Stimulated activated CD8-positive, alpha-beta memory T cell treated with anti-CD3 and anti-CD28 coated beads, Interleukin-15, amount 100 ng/mL, for 24 hours (primary cell): Measurements from ENCODE around the gene SHROOM3.

ENCODE experiments used
- DNase-seq: peaks from one replicate; pipeline ENCODE4 v3.0.0-alpha.2; 2020; ENCODE audit warnings: low read depth

SHROOM3 gene

GRCh38 chr4:76540486-76540885 is 105.5 kb downstream of the SHROOM3 start:
- DNase-seq, result no peak

- DNase-seq, result no peak
Measured at GRCh38 chr4:76543378-76543777, 108.3 kb downstream of the SHROOM3 start.

- DNase-seq, result no peak
Measured at GRCh38 chr4:76544725-76545124, 109.7 kb downstream of the SHROOM3 start.

GRCh38 chr4:76545226-76545884 is 110.3 kb downstream of the SHROOM3 start:
- DNase-seq, result no peak

DNA sequence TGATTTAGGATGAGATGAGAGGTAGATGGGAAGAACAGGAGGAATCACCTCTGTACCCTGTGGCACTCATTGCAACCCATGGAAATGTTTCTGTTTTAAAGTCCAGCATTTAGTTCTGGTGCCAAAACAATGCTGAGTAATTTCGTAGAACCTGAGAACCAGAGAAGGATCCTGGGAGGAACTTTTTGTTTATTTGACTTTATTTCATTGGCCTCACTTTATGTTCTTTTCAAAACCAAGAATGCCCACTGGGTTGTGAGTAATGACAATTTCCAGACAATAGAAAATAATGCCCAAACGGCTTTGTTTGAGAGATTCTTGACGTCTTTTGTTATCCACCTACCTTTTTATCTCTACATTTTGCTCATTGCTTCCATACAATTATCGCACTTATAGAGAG is 111.3 kb downstream of the SHROOM3 start:
- no peak for DNase-seq

DNA sequence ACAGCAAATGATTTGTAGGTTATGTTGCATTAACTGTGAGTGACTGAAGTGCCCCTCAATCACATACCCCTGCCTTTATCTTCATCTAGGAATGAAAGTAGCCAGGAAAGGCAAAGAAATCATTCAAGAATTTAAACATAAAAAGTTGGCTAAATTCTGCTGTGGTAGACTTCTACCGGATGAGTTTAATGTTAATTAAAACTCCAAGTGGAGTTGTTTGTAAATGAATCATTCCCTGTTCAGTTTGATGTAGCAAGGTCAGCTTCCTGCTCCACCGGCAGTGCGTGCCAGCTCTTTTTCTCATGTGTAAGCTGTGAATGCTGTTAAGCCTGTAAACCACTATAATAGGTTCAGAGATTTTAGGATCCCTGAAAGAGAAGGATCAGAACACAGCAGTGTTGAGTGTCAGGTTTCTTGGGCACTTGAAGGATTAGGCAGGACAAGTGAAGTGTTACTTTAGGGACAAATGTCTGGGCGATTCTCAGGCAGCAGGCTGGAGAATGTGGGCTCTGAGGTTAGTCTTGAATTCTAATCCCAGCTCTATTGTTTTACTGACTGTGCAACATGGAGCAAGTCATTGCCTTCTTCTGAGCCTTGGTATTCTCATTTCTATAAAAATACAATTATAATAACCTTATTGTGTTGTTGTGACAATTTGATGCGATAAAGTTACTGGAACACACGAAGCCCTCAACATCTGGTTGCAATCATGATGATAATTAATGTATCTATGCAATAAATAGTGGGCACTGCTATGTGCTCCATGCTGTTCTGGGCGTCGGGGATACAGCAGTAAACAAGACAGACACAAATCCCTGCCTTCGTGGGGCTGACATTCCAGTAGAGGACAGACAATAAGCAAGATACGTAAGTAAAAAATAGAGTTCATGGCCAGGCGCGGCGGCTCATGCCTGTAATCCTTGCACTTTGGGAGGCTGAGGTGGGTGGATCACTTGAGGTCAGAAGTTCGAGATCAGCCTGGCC is 112.0 kb downstream of the SHROOM3 start:
- DNase-seq, result no peak

DNA sequence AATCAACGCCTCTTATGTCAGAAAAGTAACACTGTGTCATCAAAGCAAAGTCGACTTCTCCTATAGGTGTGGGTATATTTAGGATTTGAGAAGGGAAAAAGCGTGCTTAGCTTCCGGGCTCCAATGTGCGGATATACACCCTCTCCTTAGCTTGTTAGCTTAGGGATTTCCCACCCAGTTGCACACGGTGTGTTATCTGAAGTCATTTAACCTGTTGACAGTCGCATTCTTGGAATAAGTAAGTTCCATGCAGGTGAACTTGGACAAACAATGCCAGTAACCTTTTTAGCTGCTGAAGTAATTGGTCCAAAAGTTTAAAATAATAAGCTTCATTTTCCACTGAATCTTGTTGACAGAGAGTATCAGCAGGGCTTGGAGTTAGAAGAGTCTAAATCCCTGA is 113.7 kb downstream of the SHROOM3 start:
- no peak for DNase-seq

DNA sequence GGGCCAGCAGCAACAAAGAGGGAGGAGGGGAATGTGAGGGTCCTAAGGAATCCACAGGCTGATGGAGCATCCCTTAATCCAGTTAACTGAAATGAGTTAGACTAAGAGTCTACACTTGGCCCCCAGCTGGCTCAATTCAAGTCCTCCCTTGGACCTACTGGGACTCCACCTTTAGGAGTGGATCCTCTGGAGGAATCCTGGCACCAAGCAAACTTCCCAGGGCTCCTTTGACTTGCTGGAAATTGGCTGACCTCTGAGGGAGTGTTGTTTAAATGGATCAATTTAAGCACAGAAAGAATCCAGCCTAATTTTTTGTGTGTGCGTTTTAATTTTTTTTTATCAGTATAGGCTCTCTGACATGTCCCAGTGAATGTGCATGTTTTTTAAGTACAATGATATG is 114.7 kb downstream of the SHROOM3 start:
- DNase-seq, result no peak

- DNase-seq, result no peak
Measured at GRCh38 chr4:76550966-76551780, 116.1 kb downstream of the SHROOM3 start.

DNA sequence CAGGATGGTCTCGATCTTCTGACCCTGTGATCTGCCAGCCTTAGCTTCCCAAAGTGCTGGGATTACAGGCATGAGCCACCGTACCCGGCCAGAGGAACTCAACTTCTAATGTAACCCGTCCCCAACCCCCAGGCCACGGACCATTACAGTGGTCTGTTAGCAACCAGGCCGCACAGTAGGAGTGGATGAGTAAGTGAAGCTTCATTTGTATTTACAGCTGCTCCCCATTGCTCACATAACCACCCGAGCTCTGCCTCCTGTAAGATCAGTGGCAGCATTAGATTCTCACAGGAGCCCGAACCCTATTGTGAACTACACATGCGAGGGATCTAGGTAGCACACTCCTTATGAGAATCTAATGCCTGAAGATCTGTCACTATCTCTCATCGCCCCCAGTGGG is 119.6 kb downstream of the SHROOM3 start:
- DNase-seq, result no peak

- DNase-seq, result no peak
Measured at GRCh38 chr4:76556452-76556851, 121.4 kb downstream of the SHROOM3 start.

DNA sequence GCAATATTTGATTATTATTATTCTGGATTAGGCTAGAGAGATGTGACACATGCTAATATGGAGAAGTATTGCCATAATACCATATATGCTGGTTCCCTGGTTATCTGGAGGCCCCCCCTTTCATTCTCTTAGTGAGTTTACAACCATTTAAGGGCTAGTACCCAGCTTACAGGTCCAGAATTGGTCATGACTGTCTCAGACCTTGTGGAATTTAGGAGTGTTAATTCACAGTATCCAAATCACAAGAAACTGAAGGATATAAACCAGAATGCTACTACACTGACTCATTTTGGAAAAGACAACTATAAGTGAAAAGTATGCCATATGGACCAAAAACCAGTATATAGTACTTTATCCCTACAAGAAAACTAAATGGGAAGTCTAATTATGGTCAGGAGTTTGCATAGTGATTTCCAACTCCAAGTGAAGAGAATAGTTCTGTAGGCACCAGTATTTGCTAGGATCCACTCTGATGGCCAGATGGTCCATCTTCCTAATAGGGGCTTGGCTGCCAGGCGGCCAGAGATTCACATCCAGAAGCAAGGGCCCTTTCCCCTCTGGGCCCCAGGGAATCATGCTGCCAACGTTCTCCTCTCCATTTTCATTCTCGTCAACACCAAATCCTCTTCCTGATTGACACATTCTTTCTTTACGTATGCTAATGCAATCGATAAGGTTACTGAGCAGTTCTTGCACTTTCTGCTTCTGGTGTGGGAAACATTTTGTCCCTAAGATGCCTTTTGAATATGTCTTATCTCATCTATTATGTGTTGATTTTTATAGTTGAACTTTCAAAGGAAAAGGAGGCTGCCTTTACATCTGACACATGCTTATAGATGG is 123.6 kb downstream of the SHROOM3 start:
- DNase-seq, result no peak

DNA sequence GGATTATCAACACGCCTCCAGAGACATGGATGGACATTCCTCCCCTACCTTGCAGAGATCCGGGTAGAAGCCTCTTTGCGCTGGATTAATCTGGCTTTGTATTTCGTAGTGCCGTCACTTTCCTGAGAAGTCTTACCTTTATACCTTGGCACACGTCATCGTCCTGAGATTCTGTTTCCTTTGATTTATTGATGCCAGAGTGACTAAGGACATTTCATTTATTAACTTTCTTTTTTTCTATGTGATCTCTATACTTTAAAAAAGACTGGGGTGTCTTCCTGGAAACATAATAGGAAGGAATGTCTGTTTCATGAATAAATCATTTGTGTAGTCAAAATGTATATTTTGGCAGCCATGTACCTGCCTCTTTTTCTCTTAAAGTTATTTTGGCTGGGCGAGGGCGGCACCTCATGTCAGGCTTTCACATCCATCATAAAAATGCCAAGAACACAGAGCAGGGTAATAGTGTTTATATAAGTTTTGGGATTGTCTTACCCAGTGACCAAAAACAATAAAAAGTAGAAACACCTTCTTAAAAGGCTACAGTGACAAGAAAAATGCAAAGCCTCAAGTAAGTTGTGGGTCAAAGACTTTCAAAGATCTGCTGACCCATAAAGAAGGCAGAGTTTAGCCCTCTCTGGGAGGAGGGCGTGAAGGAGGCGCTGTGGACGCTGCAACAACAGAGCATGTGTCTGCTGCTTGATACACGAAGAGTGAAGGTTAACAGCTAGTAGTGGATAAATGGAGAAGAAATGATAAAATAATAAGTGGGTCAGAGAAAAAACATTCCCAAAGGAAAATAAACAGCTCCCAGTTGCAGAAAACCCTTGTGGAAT is 124.4 kb downstream of the SHROOM3 start:
- DNase-seq, result no peak

DNA sequence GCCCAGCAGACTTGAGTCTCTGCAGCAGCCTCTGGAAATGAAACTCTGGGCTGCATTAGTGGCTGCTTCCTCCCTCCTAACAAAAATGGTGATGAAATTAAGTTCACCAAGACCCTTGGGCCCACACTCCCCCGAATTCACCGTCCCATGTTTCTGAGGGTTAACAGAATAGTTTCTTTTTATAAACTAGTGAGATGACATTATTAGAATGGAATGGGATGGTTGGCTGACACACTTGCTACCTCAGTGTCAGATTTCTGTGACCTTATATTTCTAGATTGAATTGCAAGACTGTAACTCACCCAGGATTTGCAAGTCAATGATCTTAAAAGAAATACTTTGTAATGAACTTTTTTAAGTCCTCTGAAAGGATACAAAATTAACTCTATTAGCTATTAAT is 127.1 kb downstream of the SHROOM3 start:
- DNase-seq, result no peak

- DNase-seq, result no peak
Measured at GRCh38 chr4:76562836-76563453, 127.9 kb downstream of the SHROOM3 start.

DNA sequence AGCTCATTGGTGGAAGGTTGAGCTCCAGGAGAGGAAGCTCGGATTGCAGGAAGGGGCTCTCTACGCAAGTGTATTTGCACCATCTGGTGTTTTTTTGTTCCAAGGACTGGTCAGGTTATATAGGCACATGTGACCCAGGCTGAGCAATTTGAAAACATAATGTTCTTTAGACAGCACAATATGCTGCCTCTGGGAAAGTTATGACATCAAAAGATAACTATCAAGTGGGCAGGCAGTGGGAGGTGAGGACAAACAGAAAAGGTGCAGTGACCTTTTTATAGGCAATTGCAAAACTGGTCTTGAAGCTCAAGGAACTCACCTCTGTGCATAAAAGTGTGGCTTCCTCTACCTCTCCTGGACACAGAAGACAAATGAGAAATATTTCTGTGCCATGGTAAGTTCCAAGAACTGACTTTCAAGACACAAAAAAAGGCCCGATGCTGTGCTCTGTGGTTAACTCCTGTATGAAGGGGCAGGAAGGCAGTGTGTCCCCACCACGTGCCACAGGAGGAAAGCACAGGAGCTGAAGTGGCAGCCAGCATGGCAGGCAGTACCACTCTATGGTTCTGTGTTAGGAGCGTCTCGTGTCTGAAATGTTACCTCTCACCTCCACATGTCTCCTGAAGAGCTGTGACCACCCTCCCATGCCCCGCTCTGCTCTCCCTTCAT is 128.6 kb downstream of the SHROOM3 start:
- no peak for DNase-seq

DNA sequence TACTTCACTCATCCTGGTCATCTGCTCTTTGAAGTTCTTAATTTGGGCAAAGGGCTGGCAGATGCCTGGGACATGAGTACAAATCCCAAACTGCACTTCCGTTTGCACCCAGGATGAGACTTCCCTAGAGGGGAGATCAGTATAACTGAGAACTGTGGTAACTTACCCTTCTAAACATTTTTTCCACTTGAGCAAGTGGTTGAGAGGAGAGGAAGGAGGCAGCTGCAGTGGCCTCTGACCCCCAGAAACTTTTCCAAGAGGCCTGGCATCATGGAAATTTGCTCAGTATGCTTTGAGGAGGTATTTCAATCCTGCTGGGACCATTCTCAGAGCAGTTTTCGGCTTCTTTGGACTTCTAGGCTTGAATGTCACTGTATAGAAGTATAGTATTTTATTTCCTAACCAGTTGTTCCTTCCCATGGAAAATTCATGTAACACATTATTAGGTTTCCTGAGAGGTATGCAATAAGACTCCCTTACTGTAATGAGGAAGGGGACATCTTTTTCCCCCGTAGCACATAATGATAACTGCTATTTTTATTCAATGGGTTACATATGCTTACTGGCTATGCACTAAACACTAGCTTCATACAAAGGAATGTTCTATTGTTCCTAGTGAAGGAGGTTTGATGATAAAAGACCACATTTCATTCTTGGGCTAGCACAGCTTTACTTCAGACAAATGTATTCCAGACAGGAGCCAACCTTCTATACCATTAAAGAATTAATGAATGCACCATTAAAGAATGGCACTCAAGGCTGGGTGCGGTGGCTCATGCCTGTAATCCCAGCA is 129.3 kb downstream of the SHROOM3 start:
- no peak for DNase-seq

DNA sequence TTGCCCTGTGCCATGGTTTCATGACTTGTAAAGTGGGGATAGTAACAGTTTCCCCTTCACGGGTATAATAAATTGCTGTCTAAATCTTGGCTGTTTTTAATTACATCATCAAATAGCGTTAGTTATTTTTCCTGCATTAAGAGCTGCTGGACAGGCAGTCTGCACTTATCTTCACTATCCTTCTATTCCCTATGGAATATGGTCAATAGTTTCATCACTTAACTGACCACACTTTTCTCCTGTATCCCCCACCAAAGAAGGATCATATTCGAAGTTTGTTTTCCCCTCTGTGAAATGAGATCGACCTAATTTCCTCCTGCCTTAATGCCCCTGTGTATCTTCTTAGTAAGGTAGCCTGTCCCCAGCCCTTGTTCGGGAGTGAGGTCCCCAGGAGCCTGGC is 133.2 kb downstream of the SHROOM3 start:
- DNase-seq, result no peak

DNA sequence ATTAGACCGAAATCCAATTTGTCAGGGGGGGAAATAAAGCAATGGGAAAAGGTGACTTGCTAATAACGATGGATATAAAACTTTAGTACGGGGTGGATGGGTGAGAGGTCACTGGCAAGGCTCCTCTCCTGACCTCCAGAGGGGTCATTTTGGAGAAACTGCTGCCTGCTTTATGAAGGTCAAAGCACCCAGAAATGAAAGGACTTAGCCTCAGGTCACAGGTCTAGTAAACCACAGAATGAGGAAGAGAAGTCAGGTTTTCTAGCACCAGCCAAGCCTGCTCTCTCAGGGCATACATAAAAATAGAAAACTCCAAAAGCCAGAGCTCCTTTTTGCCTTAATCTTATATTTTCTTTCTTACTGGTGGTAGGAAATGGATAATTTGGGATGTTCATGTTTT is 134.2 kb downstream of the SHROOM3 start:
- no peak for DNase-seq
